Activated gamma-delta T cell (primary cell): ENCODE data around the gene EGFR.

Source experiments
- DNase-seq: peaks from one replicate; lab custom pipeline; 2025; lab: John Stamatoyannopoulos, UW

Gene EGFR

DNA sequence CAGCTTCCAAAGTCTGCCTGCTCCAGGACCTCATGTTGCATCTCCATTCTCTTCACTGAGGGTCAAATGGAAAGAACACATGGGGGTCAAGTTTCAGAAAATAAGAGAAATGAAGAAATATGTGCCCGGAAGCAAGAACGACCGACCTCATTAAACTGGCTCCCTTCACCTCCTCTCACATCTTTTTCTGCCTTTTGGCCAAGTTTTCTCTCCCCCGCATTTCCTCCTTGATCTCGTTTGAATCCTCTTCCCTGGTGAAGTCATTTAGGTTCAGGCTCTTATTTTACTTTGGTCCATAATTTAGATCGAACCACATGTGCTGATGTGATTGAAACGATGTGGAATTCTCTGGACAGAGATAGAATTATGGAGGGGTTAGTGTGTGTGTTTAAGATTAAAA is 44.2 kb downstream of the EGFR start:
- no peak for DNase-seq

DNA sequence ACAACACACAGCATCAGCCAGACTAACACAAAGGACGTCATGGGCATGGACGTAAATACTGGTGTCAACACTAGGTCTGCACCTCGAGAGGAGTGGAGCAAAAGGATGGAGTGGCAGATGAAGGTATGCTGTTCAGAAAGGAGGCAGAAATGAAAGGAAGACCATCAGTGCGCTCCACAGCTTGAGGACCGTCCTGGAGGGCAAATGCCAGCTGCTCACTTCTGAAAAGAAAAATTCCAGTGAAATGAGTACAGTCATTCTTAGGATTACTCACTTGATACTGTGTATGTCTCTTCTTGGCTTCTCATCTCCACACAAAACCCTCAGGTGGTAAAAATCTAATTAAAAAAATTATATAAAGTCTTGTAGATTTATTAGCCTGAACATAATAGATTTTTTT is 44.8 kb downstream of the EGFR start:
- DNase-seq = no peak

DNA sequence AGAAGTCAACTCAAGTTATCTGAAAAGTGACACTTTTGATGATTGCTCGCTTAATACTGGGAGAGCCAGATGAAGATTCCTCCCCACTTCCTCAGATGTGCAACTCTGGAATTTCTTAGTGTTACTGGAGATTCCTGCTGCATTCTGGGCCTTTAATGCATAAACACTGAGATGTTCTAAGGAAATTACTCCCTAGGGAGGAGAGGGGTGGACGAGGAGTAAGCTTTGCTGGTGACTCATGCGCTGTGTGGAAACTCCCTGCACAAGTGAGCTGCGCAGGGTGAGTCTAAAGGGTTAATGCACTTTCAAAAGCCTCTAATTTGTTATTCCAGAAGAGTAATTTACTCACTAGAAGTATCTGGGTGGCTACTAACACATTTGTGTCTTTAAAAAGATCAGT is 46.3 kb downstream of the EGFR start:
- no peak for DNase-seq

DNA sequence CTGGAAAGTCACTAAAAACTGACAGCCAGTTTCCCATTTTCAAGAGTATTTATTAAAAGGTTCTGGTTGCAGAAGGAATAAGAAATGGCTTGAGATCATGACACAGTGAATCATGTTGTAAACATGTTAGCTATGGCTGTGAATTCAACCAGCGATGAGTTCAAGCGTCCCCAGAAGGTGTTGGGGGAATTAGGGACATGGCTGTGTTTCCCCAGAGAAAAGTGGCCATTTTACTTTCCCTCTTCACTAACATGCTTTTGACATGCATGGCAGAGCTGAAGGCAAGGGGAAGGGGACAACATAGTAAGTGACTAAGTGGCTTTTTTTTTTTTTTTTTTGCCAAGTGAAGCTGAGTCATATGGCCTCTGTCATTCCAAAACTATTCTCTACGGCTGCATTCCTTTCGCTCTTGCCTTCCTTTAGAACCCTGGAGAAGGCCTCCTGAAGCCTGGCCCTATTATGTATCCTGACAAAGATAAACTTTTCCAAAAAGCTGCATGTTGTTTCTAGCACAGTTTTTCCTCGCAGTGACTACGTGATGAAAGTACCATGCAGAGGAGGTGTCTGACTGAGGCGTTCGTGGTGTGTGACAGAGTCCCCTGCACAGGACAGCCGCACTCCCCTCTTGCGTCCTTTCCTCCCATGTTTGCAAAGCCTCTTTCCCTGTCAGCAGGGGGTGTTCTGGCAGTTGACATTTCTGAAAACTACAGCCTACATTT is 46.9 kb downstream of the EGFR start:
- no peak for DNase-seq

DNA sequence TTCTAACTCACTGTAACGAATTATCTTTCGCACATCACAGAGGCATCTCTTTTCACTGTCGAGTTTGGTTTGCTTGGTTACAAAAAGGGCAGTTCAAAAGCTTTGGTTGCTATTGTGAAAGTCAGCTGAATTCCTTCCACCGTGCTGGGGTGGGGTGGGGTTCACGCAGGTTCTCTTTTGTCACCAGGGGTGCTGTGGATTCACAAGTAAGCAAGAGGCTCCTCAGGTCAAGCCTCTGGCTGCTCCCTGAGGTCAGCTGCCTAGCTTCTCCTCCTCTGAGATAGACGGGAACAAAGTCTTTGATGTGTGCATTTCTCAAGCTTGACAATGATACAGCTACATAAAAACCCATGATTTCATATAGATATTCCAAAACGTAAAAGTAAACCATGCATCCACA is 47.7 kb downstream of the EGFR start:
- no peak for DNase-seq

DNA sequence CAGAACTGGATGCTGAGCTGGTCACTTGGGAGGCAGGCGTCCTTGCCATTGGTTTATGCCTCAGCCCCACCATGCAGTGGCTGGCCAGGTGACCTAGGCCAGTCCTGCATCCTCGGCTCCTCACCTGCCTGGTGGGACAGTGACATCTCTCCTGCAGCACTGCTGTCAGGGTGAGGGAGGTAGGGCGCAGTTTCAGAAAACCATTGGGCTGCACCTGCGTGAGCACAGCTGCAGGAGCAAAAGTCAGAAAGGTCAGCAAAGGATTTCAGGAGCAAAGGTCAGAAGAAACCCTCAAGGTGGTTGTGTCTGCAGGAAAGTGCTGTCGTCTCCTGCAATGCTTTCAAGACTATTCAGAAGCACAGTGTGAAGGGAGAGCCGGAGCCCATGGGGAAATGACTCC is 48.1 kb downstream of the EGFR start:
- no peak for DNase-seq

DNA sequence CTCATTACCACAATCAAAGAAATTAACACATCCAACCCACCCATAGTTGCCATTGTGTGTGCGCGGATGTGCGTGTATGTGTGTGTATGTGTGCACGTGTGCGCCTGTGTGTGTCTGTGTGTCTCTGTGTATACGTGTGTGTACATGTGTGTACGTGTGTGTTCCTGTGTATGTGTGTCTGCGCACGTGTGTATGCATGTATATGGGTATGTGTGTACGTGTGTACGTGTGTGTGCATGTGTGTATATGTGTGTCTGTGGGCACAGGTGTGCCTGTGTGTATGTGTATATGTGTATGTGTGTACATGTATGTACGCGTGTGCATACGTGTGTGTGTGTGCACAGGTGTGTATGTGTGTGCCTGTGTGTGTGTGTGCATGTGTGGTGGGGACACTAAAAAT is 48.9 kb downstream of the EGFR start:
- no peak for DNase-seq

DNA sequence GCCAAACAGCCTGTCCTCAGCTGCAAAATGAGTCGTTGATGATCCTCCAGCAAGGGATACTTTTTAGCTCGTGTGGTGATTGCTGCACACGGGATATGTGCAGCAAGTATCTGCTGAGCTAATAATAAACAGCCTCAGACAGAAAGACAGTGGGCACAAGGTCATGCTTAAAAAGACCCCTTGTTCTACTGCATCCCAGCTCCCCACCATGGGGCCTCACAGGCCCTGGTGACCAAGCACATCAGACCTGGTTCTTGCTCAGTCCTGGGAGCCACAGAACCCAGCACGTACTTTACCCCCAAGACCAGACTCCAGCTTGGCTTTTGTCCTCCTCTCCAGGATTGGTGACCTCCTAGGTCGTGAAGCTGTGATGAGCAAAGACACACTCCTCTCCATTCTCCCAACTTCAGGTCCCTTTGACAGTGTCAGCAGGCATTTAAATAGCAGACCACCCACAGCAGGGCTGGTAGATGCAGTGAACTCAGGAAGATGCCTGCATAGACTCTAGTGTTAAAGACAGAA is 50.5 kb downstream of the EGFR start:
- no peak for DNase-seq

DNA sequence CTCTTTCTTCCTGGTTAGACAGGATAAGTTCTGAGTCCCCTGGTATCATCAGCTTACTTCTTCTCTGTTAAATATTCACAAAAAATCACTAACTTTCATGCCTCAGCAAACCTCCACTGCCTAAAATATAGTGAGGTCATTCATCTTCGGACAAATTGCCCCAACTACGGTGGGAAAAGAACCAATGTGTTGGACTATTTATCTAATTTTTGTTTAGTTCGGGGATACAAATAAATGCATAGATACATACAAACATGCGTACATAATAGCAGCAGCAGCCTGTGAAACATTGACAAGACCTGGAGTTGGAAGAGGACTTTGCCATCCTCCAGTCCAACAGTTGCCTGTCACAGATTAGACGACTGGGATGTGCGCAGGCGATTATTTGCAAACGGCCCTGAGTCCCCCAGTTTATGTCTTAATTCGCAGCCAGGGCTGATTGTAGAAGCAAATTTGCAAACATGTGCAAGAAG is 51.5 kb downstream of the EGFR start:
- no peak for DNase-seq

DNA sequence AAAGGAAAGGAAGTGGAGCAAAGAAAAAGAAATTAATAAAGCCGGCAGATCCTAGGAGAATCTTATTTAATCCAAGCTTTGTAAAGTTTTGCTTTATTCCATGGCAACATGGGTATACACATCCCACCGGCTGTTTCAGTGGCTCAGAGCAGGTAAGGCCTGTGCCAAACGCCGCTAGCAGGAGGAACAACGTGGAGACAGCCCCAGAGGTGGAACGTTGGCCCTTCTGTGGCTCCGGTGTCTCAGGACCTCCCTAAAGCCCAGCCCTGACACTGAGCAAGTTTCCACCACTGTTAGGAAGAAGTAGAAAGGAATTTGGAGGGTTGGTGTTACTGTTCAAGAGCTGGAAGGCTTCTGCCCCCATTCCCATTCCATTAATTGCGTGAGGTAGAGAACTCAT is 52.0 kb downstream of the EGFR start:
- DNase-seq = no peak

DNA sequence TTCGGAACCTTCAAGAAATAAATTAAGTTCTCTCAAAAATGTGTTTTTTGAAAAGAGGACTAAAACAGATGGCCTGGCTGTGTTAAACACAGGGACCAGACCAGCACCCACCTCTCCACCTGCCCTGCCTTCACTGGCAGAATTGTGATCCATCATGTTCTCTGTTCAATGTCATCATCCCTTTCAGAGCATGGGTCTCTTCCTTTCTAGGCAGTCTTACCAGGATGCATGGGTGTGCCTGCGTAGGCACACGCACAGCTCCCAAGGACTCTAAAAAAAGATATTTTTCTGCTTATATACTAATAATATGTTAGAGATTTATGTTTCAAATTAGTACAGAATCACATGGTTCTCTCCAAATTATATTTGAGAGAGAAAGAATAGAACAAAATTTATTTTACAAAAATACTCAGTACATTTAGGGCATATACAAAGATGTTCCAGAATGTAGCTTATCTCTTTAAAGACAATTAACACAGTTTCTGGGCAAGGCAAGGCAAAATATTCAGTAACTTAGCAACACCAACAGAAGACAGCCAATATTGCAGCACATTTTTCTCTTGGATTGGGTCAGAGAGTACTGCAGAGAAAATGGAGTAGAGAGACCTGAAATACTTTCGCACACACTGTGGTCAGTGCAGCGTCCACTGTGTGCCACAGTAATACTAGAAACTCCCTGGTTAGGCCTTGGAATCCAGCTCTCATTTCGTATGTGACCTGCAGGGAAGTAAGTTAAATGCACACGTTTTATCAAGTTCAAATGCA is 52.8 kb downstream of the EGFR start:
- no peak for DNase-seq

DNA sequence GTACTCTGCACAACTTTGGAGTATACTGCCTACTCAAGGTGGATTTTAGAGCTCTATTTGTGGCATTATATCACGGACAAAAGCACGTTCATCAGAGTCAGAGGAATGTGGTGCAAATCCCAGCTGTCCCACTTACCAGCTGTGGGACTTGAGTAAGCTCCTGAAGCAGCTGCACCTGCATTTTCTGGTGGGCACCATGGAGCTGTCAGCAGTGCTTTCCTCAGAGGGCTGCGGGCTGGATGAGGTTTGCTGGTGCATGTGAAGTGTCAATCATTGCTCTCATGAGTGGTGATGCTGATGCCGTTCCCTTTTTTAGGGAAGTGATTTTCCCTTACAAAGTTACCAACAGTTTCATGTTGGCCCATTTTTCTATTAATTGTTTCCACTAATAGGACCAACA is 53.4 kb downstream of the EGFR start:
- no peak for DNase-seq

DNA sequence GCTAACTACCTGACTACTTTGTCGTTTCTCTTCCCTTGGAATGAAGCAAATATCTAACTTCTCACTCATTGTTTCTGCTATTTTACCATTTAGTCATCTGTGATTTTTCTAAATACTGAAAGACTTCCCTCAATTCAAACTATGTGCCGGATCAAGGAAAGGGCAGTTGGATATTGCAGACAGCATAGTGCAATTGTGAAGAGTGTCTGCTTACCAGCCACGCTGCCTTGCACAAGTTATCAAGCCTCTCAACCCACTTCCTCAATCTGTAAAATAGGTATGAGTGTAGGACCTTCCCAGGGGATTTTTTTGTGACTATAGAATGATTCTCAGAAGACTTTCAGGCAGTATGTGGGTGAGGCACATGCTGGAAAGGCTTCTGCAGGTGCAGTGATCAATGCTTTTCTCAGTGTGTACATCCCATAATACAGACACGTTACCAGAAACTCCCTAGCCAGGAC is 54.3 kb downstream of the EGFR start:
- DNase-seq = no peak

DNA sequence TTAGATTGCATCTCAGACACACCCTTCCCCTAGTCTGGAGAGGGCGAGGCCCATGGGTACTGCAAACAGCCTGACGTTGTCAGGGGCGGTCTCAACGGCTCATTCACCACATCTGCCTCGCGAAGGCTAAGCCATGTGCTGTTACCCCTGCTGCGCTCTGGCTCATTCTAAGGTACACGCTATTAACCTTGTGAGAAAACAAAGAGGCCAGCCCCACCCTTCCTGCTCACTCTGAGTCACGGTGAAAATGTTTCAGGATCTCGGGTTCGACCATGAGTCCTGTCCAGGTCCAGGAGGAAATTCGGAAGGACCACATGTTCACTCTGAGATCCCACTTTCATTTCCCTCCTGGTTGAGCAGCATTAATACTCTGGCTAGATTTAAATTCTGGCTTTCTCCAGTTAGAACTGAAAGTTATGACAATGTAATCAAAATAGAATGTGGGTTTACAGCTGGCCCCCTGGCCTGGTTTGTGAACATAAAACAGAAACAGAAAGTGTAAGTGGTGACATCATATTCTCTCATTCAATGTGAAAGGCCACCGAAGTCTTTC is 55.2 kb downstream of the EGFR start:
- DNase-seq = no peak

DNA sequence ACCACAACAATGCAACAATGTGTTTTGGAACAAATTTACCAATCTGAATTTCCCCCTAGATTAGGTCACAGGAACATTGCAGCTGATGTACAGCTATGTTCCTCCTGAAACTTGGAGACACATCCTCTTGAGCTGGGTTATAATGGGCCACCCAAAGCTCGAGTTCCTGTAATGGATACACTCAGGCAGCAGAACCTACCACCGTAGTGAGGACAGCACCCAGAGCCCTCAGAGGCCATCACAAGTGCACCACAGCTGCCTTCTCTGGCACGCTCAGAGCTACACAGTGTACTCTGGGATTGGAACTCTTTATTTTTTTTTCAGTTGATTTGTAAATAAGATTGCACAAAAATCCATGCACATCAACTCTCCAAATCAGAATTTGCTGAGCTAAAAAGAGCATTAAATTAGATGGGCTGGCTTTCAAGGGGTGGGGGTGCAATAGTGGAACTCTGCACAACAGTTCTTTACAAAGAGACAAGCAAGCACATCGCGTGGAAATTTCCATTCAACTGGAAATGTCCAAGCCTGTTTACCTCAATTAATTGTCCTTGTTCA is 56.7 kb downstream of the EGFR start:
- no peak for DNase-seq

DNA sequence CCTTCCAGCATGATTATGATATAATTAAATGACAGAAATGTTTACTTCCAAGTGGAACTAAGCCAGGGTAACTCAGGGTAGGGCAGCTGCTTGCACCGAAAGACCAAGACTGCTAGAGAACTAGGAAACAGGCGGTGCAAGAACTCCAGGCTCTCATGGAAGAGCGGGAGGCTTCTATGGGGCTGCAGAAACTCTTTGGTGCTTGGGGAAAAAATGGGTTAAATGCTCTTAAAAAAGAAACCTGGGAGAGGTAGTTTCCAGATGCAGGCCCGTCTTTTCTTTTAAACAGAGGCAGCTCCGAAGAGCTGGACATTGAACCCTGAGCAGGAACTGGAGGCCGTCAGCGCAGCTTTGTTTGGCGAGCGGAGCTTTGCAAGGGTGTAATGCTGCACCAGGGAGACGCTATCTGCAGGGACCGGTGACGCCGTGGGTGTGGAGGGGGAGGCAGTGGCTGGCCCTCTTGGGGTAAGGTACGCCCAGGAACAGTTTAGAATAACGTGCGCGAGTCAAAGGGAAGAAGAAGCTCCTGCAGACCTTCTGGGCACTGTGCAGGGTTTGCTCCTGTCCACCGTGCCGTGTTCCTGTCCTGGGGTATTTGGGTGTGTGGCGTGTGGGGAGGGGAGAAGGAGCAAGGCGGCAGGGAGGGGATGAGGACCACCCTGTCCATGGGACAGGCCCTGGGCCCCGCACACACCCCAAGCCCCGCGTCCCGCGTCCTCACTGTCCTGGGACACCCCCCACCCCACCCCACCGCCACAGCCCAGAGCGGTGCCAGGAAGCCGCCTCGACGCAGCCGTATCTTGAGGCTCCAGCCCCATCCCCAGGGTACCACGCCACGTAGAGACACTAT is 59.0 kb downstream of the EGFR start:
- DNase-seq = no peak

DNA sequence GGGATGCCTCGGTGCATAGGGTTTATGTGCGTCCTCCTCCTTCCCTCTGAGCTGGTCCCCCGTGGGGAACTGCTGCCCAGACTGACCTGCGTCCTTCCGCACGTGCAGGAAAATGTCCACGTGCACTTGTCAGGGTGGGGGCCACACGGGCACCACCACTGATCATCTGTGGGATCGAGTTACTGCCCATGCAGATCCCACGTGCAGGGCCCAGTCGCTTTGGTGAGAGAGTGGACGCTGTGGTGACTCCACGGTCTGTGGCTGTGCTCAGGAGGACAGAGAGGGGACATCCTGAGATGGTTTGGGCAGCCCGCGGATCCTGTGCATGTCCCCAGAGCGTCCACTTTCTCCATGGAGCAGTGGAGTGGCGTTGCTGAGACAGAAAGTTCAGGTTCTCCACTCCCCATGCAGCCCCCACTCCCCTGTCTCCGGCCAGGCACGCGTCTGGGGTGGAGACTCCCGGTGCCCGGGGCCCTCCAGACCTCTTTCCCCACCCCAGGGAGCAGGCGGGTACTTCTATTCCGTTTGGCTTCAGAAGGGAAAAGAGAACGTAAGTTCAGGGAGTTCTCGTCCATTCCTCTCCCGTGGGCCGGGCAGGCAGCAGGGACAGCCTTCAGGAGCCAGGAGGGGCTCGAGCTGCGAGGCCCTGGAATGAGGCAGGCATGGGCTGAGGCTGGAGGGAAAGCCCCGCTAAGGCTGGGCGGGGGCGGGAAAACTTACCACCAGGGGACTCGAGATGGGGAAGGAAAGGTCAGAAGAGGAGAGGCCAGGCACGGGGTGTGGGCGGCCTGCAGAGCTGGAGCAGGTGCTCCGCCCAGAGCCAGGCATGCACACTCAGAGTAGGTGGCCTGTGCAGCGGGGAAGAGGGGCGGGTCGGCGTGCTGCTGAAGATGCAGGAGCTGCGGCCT is 59.9 kb downstream of the EGFR start:
- no peak for DNase-seq

DNA sequence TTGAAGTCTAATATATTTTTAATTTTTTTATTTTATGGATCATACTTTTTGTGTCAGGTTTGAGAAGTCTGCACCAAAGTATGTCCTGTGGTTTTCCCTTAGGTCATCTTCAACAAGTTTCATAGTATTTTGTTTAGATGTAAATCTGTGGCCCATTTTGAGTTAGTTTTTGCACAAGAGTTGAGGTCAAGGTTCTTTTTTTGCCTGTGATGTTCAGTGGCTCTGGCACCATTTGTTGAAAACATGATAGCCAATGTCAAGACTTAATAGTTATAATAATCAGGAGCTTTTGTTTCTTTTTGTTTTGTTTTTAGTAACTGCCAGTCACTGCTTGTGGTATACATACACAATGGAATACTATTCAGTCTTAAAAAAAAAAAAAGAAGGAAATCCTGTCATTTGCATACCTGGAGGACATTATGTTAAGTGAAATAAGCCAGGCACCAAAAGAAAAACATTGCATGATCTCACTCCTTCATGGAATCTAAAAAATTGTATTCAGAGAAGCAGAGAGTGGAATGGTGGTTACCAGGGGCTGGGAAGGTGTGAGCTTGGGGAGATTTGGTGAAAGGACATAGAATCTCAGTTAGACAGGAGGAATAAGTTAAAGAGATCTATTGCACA is 61.3 kb downstream of the EGFR start:
- DNase-seq = no peak

DNA sequence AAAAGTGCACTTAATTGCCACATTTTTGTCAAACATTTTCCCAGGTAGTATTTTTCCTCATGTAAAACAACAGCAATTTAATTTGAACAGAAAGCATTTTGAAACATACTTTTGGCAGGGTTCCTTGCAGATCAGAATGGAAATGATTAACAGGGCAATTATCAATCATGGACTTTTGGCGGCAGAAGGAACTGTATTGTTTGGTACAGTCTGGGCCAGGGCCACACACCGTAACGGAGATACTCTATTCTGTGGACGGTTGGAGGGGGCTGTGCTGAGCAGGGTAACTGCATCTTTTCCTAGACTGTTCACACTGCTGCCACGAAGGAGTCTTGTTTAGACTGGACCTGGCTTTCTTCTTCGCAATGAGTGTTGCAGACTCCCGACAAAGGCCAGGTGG is 62.3 kb downstream of the EGFR start:
- no peak for DNase-seq
